HepG2 (cell line): Measurements from ENCODE around the gene CSNK1G3. TPM values are rescaled to one million over a fixed set of nuclear protein-coding genes. Genes with fewer than 3 reads are reported as not detected.

Source experiments
- ATAC-seq: fragments of 200-7000 bp; cut with Tn5 transposase; 3 replicates; pipeline ENCODE4 v1.9.1; 2020; ENCODE audit warnings: mild to moderate bottlenecking, moderate library complexity
- BruUV-seq: library from RNA; stranded (reverse); fragments of 400-500 nt; replicated peaks from 2 replicates; lab custom pipeline; 2021; lab: Mats Ljungman, UMichigan
- CTCF ChIA-PET: fragments of 300-600 bp; formaldehyde crosslinking; extraction: SDS; loops from one replicate; lab custom pipeline; 2021; ENCODE audit warnings: low total read pairs, inconsistent platforms, low intra/inter-chr PET ratio; lab: Yijun Ruan, JAX
- POLR2A ChIA-PET: fragments of 350-600 bp; sonication (Branson Sonifier 250); formaldehyde crosslinking; loops from one replicate; lab custom pipeline; 2020; ENCODE audit warnings: antibody characterized with exemption, inconsistent platforms; lab: Yijun Ruan, JAX
- DNase-seq: peaks from one replicate; pipeline ENCODE4 v3.0.0-alpha.2; 2015; ENCODE audit warnings: low spot score
- FAIRE-seq: peaks from 3 replicates; lab custom pipeline; 2011; peaks lifted over from hg19 to GRCh38; lab: Jason Lieb, UNC
- H2AFZ ChIP-seq: one replicate; pipeline ENCODE4 v1.6.1; 2011; ENCODE audit warnings: low read length, inconsistent platforms
- H3K27ac ChIP-seq: fragments of 300-600 bp; 3 replicates; pipeline ENCODE4 v1.8.0; 2011; ENCODE audit warnings: mixed run types, mild to moderate bottlenecking, mixed read lengths, low read length, inconsistent platforms; ENCODE audit not compliant: insufficient read depth; ENCODE audit errors: extremely low read length
- H3K27me3 ChIP-seq, 2 experiments: fragments of 200-600 bp in 1 of 2; 2 replicates in 1 of 2; 3 replicates in 1 of 2; pipeline versions ENCODE4 v1.6.0 to v1.8.0; 2011; ENCODE audit warnings: low read length in 2 of 2, mild to moderate bottlenecking in 2 of 2, moderate library complexity in 2 of 2, inconsistent platforms in 1 of 2; ENCODE audit not compliant: insufficient read depth in 2 of 2, control insufficient read depth in 1 of 2
- H3K36me3 ChIP-seq, 2 experiments: fragments of 200-600 bp in 1 of 2; replicated peaks in 1 of 2; 2 replicates in 1 of 2; 3 replicates in 1 of 2; pipeline versions ENCODE4 v1.5.1 to v1.8.0; 2011; ENCODE audit warnings: low read length in 2 of 2, inconsistent platforms in 1 of 2; ENCODE audit not compliant: insufficient read depth in 2 of 2, control insufficient read depth in 1 of 2
- H3K4me1 ChIP-seq: 2 replicates; pipeline ENCODE4 v1.5.1; 2012; ENCODE audit warnings: low read length, inconsistent platforms; ENCODE audit not compliant: insufficient read depth
- H3K4me2 ChIP-seq: 2 replicates; pipeline ENCODE4 v1.6.0; 2011; ENCODE audit warnings: low read depth, low read length, inconsistent platforms
- H3K4me3 ChIP-seq, 3 experiments: fragments of 200-600 bp in 1 of 3; sonication (generic), shearing (Covaris generic) in 1 of 3; replicated peaks in 1 of 3; 2 replicates each; pipeline ENCODE4 v1.5.1; 2011 to 2016; ENCODE audit warnings: low read length in 3 of 3, inconsistent platforms in 2 of 3, low read depth in 2 of 3, mild to moderate bottlenecking in 2 of 3, control low read depth in 1 of 3, mixed read lengths in 1 of 3; ENCODE audit not compliant: insufficient read depth in 1 of 3
- H3K79me2 ChIP-seq: one replicate; pipeline ENCODE4 v1.6.1; 2011; ENCODE audit warnings: low read length, inconsistent platforms; ENCODE audit not compliant: insufficient read depth
- H3K9ac ChIP-seq: 2 replicates; pipeline ENCODE4 v1.6.0; 2011; ENCODE audit warnings: mild to moderate bottlenecking, low read depth, low read length, inconsistent platforms; ENCODE audit not compliant: insufficient read depth
- H3K9me3 ChIP-seq: 2 replicates; pipeline ENCODE4 v1.5.1; 2012; ENCODE audit warnings: mild to moderate bottlenecking, low read length
- H4K20me1 ChIP-seq: 2 replicates; pipeline ENCODE4 v1.6.0; 2011; ENCODE audit warnings: inconsistent platforms, mild to moderate bottlenecking, low read length, moderate library complexity; ENCODE audit not compliant: insufficient read depth
- ASH2L ChIP-seq: fragments of 300-600, 200-600 bp; sonication (generic); IDR thresholded peaks from 2 replicates; pipeline ENCODE4 v1.7.0; 2017; ENCODE audit warnings: low read depth, mild to moderate bottlenecking, moderate library complexity, mixed read lengths, low read length; ENCODE audit not compliant: insufficient read length
- BRCA1 ChIP-seq: sonication (generic); formaldehyde crosslinking; IDR thresholded peaks from 2 replicates; pipeline ENCODE4 v1.4.0; 2020; ENCODE audit warnings: missing genetic modification reagents
- ELF1 ChIP-seq: sonication (generic); formaldehyde crosslinking; IDR thresholded peaks from 2 replicates; pipeline ENCODE4 v1.4.0; 2020; ENCODE audit warnings: missing genetic modification reagents
- KLF11 ChIP-seq: IDR thresholded peaks from 2 replicates; pipeline ENCODE4 v1.6.1; 2016; ENCODE audit warnings: missing compliant biosample characterization
- KLF15 ChIP-seq: sonication (generic); formaldehyde crosslinking; IDR thresholded peaks from 2 replicates; pipeline ENCODE4 v1.8.1; 2023; ENCODE audit warnings: borderline replicate concordance, mild to moderate bottlenecking, inconsistent platforms, missing genetic modification reagents, mixed read lengths
- SIN3A ChIP-seq: IDR thresholded peaks from 2 replicates; pipeline ENCODE4 v1.6.1; 2011; ENCODE audit warnings: low read depth, mild to moderate bottlenecking, control low read depth, low read length, borderline replicate concordance
- SMYD3 ChIP-seq: sonication (generic); formaldehyde crosslinking; IDR thresholded peaks from 2 replicates; pipeline ENCODE4 v1.8.1; 2023; ENCODE audit warnings: mild to moderate bottlenecking, missing genetic modification reagents
- TAF15 ChIP-seq: fragments of 200-400 bp; formaldehyde crosslinking; IDR thresholded peaks from one replicate; pipeline ENCODE4 v1.6.1; 2018; ENCODE audit warnings: mild to moderate bottlenecking, low read depth, low read length; ENCODE audit not compliant: poor library complexity, severe bottlenecking
- TFE3 ChIP-seq: IDR thresholded peaks from 2 replicates; pipeline ENCODE4 v1.6.1; 2016
- ZBTB34 ChIP-seq: sonication (generic); formaldehyde crosslinking; IDR thresholded peaks from 2 replicates; pipeline ENCODE4 v1.8.0; 2022; ENCODE audit warnings: mild to moderate bottlenecking, missing genetic modification reagents
- ZNF580 ChIP-seq: IDR thresholded peaks from 2 replicates; pipeline ENCODE4 v1.6.1; 2016; ENCODE audit warnings: low read depth, borderline replicate concordance
- ZNF589 ChIP-seq: sonication (generic); formaldehyde crosslinking; conservative IDR thresholded peaks from 2 replicates; pipeline ENCODE4 v1.8.0; 2022; ENCODE audit warnings: mild to moderate bottlenecking, moderate library complexity, missing genetic modification reagents
- ZNF597 ChIP-seq: sonication (generic); formaldehyde crosslinking; IDR thresholded peaks from 2 replicates; pipeline ENCODE4 v1.5.0; 2020; ENCODE audit warnings: missing genetic modification reagents
- ZNF672 ChIP-seq: sonication (generic); formaldehyde crosslinking; IDR thresholded peaks from 2 replicates; pipeline ENCODE4 v1.8.1; 2022; ENCODE audit warnings: missing genetic modification reagents
- ZXDC ChIP-seq: sonication (generic); formaldehyde crosslinking; IDR thresholded peaks from 2 replicates; pipeline ENCODE4 v1.5.0; 2020; ENCODE audit warnings: mild to moderate bottlenecking, missing genetic modification reagents
- WGBS: methylation state at CpG from one replicate; pipeline ENCODE4 v1.1.6; 2017; ENCODE audit warnings: low lambda C conversion rate; 5-methylcytosine and 5-hydroxymethylcytosine counted together
- in situ Hi-C: cut with HindIII; loops from 2 replicates; pipeline ENCODE4 v1.10.0; 2017; ENCODE audit warnings: low pct_unique_long_range_greater_than_20kb; ENCODE audit not compliant: extremely low pct_ligation_motif_present
- intact Hi-C: fragments of 100-400 bp; cut with micrococcal nuclease; formaldehyde crosslinking; loops from one replicate; pipeline ENCODE4 v1.10.0; 2022; ENCODE audit not compliant: unreplicated experiment
- polyA plus RNA-seq, 8 experiments: library from polyadenylated mRNA; depleted of rRNA in 3 of 8; stranded (reverse) in 7 of 8; unstranded in 1 of 8; fragments of >200 nt; fragmentation: Illumina TruSeq in 4 of 8; extraction: Trizol in 4 of 8; gene quantifications; 2 replicates each; pipeline versions ENCODE4 v1.2.1 to v1.2.3, GENCODE V29; 2011 to 2016; ENCODE audit warnings: low read depth in 4 of 8, missing spikeins in 1 of 8, mixed read lengths in 1 of 8; ENCODE audit not compliant: insufficient read depth in 1 of 8
- total RNA-seq, 5 experiments: library from RNA; depleted of rRNA; stranded (reverse); fragments of >200 nt; fragmentation: Illumina TruSeq; extraction: Trizol; gene quantifications; 2 replicates each; pipeline ENCODE4 v1.2.3, GENCODE V29; 2016; ENCODE audit warnings: low read depth in 1 of 5

Gene CSNK1G3
- total and polyA plus RNA-seq, 2 of the 13 experiments (the other 11 are each of a cell fraction or from before 2014, with no cell fraction given): 11.3 to 31.5 TPM

GRCh38 chr5:123597018-123597417, 85.0 kb downstream of the CSNK1G3 start:
- Histone ChIP-seq H3K36me3 (peaks cover 0 to 2% of the 10 kb centered on the region in 2 experiments; a peak in 2 of 5 replicates), H4K20me1 (no peaks in the 10 kb centered on the region), H3K4me2 (no peak overlapping the region), H3K4me3 (no peak overlapping the region), H3K27ac (no peak overlapping the region), H3K9me3 (no peaks in the 10 kb centered on the region), H2AFZ (no peak overlapping the region), H3K4me1 (no peaks in the 10 kb centered on the region), H3K27me3 (no peaks in the 10 kb centered on the region), H3K79me2 (no peaks in the 10 kb centered on the region), H3K9ac (no peak overlapping the region)
- 100% methylated on average over 1 of the region's 1 CpG for WGBS
- ChIA-PET CTCF (no interaction called here), POLR2A (no interaction called here)
- no TSS peak for BruUV-seq
- ATAC-seq: no peak
- FAIRE-seq: no peak
- in situ Hi-C loops (no loop called here), intact Hi-C loops (no loop called here)
- DNase-seq: no peak
- TF ChIP-seq SIN3A: no peak
- TF ChIP-seq ASH2L: no peak
- no peak for TF ChIP-seq TFE3 (CRISPR knock-in tag)
- no peak for TF ChIP-seq BRCA1 (CRISPR knock-in tag)
- TF ChIP-seq ZNF589 (CRISPR knock-in tag): no peak
- TF ChIP-seq ELF1 (CRISPR knock-in tag): no peak
- no peak for TF ChIP-seq KLF15 (CRISPR knock-in tag)
- TF ChIP-seq KLF11 (CRISPR knock-in tag): no peak
- TF ChIP-seq SMYD3: no peak
- TF ChIP-seq TAF15: no peak
- no peak for TF ChIP-seq ZNF580 (CRISPR knock-in tag)
- TF ChIP-seq ZNF597 (CRISPR knock-in tag): no peak
- no peak for TF ChIP-seq ZBTB34 (CRISPR knock-in tag)
- TF ChIP-seq ZXDC (CRISPR knock-in tag): no peak
- no peak for TF ChIP-seq ZNF672 (CRISPR knock-in tag)
